VCaP (cell line): ENCODE results near the gene GNGT2.

Source experiments
- H3K27ac ChIP-seq: fragments of 450-650 bp; 2 replicates; pipeline ENCODE4 v1.5.1; 2017
- TF ChIP-seq, protein P1 (sequence below): fragments of 450-650 bp; conservative IDR thresholded peaks from 2 replicates; pipeline ENCODE4 v1.5.1; 2017; ENCODE audit warnings: mild to moderate bottlenecking, moderate library complexity

GNGT2 gene

DNA sequence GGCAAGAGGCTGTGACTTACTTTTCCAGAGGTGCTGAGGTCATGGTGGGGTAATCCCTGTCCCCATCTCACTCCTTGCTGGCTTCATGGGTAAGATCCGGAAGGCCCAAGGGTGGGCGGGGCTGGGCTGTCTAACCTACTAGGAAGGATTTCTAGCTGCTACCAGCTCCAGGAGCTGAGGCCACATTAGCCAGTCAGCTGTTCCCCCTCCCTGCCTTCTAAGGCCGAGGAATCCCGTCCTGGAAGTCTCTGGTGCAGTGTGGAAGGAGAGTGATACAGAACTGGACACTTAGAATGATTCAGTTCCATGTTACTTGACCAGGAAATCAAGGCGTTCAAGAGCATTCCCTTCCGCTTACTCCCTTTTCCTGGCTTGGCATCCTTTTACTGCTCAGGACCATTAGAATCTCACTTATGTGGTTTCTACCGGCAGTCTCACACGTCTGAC is 8.9 kb downstream of the GNGT2 start:
- no peak overlapping the region for H3K27ac ChIP-seq
- TF ChIP-seq, protein P1, sequence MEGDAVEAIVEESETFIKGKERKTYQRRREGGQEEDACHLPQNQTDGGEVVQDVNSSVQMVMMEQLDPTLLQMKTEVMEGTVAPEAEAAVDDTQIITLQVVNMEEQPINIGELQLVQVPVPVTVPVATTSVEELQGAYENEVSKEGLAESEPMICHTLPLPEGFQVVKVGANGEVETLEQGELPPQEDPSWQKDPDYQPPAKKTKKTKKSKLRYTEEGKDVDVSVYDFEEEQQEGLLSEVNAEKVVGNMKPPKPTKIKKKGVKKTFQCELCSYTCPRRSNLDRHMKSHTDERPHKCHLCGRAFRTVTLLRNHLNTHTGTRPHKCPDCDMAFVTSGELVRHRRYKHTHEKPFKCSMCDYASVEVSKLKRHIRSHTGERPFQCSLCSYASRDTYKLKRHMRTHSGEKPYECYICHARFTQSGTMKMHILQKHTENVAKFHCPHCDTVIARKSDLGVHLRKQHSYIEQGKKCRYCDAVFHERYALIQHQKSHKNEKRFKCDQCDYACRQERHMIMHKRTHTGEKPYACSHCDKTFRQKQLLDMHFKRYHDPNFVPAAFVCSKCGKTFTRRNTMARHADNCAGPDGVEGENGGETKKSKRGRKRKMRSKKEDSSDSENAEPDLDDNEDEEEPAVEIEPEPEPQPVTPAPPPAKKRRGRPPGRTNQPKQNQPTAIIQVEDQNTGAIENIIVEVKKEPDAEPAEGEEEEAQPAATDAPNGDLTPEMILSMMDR = no peak

DNA sequence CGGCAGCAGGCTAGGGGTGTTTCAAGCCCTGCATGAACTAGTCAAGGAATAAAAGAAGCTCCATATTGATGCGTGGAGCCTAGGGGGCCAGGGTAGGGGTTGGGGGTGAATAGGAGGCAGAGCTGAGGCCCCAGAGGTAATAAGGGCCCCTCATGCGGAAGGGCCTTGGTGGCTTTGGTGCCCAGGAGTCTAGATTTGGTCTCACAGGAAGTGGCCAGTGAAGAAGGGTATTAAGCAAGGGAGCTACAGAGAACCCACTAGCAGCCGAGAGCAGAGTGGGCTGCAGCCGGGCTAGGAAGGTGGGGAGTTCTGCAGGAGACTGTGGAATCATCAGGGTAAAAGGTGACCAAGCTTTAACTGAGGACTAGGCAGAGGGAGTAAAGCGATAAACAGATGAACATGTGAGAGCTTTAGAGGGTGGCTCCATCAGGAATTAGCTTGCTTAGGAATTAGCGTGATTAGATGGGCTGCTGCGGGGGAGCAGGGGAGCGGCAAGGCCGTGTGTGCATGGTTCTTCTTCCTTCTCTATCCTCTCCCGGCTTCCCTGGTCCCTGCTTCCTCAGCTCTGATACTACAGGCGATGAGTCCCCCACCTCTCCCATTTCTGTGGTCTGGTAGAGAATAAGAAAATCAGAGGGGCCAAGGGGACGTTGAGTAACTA is 9.8 kb downstream of the GNGT2 start:
- TF ChIP-seq, protein P1 = no peak
- H3K27ac ChIP-seq = no peak overlapping the region

DNA sequence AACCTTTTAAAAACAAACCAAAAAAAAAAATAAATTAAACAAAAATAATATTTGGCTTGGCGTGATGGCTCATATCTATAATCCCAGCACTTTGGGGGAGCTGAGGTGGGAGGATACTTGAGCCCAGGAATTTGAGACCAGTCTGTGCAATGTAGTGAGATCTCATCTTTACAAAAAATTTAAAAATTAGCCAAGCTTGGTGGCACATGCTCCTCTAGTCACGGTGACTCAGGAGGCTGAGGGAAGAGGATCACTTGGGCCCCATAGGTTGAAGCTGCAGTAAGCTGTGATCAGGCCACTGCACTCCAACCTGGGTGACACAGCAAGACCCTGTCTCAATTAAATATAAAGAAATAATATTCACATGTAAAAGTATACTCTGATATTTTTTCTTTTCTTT is 12.2 kb downstream of the GNGT2 start:
- TF ChIP-seq, protein P1 = no peak
- H3K27ac ChIP-seq = no peak overlapping the region

DNA sequence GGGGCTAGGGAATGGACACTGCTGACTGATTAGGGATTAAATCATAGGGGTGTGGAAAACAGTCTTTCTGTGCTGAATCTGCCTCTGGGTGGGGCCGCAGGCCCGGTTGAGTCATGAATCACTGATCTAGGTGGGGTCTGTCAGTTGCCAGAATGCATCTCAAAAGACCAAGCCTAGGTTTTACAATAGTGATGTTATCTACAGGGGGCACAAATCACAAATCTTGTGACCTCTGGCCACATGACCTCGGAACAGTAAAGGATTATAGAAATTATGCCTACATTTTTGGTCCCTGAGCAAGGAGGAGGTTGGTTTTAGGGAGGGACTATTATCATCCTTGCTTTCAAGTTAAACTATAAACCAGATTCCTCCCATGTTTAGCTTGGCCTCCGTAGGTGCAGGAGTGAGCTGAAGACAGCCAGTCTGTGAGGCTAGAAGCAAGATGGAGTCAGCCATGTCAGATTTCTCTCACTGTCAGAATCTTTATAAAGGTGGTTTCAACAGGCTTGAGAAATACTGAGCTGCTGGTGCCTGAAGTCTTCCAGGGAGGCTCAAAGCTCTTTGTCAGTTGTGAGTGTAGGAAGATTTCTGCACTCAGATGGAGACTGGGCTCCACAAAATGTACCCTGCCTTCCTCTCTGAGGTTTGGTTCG is 12.9 kb downstream of the GNGT2 start:
- TF ChIP-seq, protein P1 = no peak
- no peak overlapping the region for H3K27ac ChIP-seq

DNA sequence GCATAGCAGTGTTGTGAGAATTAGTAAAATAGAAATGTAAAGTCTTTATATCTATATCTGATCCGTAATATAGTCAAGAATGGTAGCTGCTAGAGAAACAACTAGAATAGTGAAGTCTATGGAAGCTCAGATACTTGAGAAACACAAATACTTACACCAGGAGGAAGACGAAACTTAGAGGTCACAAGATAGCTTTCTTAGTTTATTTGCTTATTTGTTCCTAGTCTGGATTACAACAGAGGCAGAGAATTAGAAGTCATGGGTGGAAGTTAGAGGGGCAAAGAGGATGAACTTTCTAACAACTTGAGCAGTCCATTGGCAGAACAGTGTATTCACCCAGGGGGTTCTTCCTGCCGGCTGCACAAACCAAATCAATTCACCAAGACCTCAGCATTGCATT is 13.9 kb downstream of the GNGT2 start:
- no peak overlapping the region for H3K27ac ChIP-seq
- TF ChIP-seq, protein P1 = no peak

DNA sequence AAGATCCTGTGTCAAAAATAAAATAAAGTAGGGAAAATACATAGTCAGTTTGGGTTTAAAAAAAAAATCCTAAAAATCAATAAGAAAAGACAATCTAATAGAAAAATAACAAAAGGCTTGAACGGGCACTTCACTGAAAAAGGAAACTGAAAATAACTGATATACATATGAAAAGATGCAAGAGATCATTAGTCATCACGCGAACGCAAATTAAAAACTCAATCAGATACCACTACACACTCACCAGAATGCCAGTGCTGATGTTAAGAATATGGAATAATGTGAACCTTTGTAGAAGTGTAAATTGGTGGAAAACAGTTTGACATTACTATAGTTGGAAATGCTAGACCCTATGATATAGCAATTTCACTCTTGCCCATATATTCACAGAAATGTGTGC is 14.6 kb downstream of the GNGT2 start:
- no peak overlapping the region for H3K27ac ChIP-seq
- TF ChIP-seq, protein P1 = no peak

DNA sequence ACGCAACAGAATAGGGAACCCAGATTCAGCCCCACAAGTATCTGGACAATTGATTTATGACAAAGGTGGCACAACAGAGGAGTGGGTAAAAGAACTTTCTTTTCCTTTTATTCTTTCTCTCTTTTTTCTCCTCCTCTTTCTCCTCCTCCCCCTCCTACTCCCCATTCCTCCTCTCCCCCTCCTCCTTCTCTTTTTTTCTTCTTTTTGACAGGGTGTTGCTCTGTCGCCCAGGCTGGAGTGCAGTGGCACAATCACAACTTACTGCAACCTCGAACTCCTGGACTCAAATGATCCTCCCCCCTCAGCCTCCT is 16.1 kb downstream of the GNGT2 start:
- H3K27ac ChIP-seq = peak overlapping the region; percentile 95
- TF ChIP-seq, protein P1 = no peak
